ENCODE results near the gene CYB561D1. TPM values are rescaled to one million over a fixed set of nuclear protein-coding genes. Genes with fewer than 3 reads are reported as not detected.
"Not testable (repeated sequence)": the region's sequence is repeated elsewhere in the genome, so short reads cannot be mapped to it uniquely, and the experiment has no call there.

Gene CYB561D1, protein sequence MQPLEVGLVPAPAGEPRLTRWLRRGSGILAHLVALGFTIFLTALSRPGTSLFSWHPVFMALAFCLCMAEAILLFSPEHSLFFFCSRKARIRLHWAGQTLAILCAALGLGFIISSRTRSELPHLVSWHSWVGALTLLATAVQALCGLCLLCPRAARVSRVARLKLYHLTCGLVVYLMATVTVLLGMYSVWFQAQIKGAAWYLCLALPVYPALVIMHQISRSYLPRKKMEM
- 7.2 TPM for polyA plus RNA-seq
- long read RNA-seq, donor 1, result 0 reads
- long read RNA-seq, donor 2, result 0 reads
- long read RNA-seq, donor 3, result 0 reads
- long read RNA-seq, donor 4, result 0 reads
- long read RNA-seq, donor 5, partial matches to known transcripts, result 0 of 1 reads
- long read RNA-seq, donor 5, other reads (novel, unspliced or antisense), result 0 of 1 reads
- long read RNA-seq, donor 6, partial matches to known transcripts, result 0 of 1 reads
- long read RNA-seq, donor 6, other reads (novel, unspliced or antisense), result 0 of 1 reads
- long read RNA-seq, donor 7, result 0 reads
- long read RNA-seq, donor 8, result 0 reads
- long read RNA-seq, donor 9, partial matches to known transcripts, result 0 of 1 reads
- long read RNA-seq, donor 9, other reads (novel, unspliced or antisense), result 0 of 1 reads
- long read RNA-seq, donor 10, result 0 reads
- long read RNA-seq, donor 11, partial matches to known transcripts, result 0 of 1 reads
- long read RNA-seq, donor 11, other reads (novel, unspliced or antisense), result 0 of 1 reads

DNA sequence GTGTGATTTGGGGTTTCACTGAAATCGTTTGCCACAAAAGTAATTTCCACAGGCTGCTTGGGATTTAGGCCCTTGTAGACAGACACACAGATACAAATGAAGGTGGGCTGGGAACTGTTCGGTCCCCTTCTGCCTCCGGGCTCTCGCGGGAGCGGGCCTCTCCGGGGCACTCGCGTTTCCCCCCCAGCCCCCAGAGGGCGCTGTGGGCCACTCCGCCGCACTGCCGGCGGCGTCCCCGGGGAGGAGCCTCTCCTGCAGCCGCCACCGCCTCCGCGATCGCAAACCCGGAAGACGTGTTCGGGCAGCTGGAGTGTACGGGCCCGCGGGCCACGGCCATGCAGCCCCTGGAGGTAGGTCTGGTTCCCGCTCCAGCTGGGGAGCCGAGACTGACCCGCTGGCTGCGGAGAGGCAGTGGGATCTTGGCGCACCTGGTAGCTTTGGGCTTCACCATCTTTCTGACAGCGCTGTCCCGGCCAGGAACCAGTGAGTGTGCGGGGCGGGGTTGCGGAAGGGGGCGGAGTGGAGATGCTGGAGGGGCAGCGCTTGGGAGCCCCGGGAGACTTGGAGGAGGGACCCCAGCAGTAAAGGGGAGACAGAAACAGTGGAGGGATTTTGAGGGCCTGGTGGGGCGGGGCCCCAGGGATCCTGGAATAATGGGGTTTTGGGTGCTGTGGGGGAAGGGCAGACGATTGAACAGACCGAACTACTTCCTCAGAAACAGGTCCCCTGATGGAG lies at the start of gene CYB561D1:
TSS of gene CYB561D1 (plus strand) at position 290 of the 735 bp plus-strand sequence. CDS start at position 336, 46 bp downstream.
- no CpG with 5 or more reads among the region's 44 CpGs for WGBS (ENCODE audit: insufficient coverage, low lambda C conversion rate)
- no peaks in the 10 kb centered on the region for H3K27me3 ChIP-seq (ENCODE audit: control insufficient read depth, insufficient read depth, low read length)
- H3K4me1 ChIP-seq (ENCODE audit: control insufficient read depth, insufficient read depth, low read length), result peaks cover 19% of the 10 kb centered on the region
- peaks cover 53% of the 10 kb centered on the region for H3K36me3 ChIP-seq (ENCODE audit: control insufficient read depth, insufficient read depth, low read length)
- peak; percentile 81 to 90 for DNase-seq
- peak within 1 kb of the TSS; percentile 51 for H3K27ac ChIP-seq (ENCODE audit: low read length)
- H3K9me3 ChIP-seq (ENCODE audit: control insufficient read depth, low read depth, low read length), result no peaks in the 10 kb centered on the region
- H3K4me3 ChIP-seq (ENCODE audit: low read length), result peak within 1 kb of the TSS; percentile 99

DNA sequence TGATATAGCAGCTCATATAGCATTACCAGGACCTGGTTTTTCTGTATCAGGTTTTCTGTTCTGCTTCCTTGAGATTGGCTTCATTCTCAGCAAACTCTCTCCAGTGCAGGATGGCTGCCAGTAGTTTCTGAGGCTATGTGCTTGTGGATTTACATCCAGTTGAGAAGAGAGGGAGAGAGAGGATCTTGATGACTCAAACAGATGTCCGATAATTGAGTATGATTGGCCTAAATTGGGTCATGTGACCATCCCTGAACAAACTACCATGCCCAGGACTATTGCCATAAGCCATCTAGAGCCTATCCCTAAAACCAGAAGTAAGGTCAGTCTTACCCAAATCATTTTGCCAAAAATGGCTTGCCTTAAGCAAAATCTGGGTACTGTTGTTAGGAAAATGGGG lies 49.5 kb upstream of the CYB561D1 start:
- Histone ChIP-seq H3K27ac (ENCODE audit: low read length) (no peak overlapping the region), H3K36me3 (ENCODE audit: control insufficient read depth, insufficient read depth, low read length) (no peaks in the 10 kb centered on the region), H3K4me3 (ENCODE audit: low read length) (no peak overlapping the region), H3K4me1 (ENCODE audit: control insufficient read depth, insufficient read depth, low read length) (no peaks in the 10 kb centered on the region), H3K9me3 (ENCODE audit: control insufficient read depth, low read depth, low read length) (no peaks in the 10 kb centered on the region), H3K27me3 (ENCODE audit: control insufficient read depth, insufficient read depth, low read length) (peaks cover 26% of the 10 kb centered on the region)
- DNase-seq, result no peak
- no CpG with 5 or more reads among the region's 1 CpG for WGBS (ENCODE audit: insufficient coverage, low lambda C conversion rate)

GRCh38 chr1:109445949-109446695 lies 47.8 kb upstream of the CYB561D1 start:
- H3K27me3 ChIP-seq (ENCODE audit: control insufficient read depth, insufficient read depth, low read length), result peaks cover 30% of the 10 kb centered on the region
- H3K4me3 ChIP-seq (ENCODE audit: low read length); H3K36me3 ChIP-seq (ENCODE audit: control insufficient read depth, insufficient read depth, low read length); H3K4me1 ChIP-seq (ENCODE audit: control insufficient read depth, insufficient read depth, low read length); H3K9me3 ChIP-seq (ENCODE audit: control insufficient read depth, low read depth, low read length); H3K27ac ChIP-seq (ENCODE audit: low read length); DNase-seq: not testable (repeated sequence)
- WGBS (ENCODE audit: insufficient coverage, low lambda C conversion rate), result 55% methylated on average over 3 of the region's 11 CpGs

DNA sequence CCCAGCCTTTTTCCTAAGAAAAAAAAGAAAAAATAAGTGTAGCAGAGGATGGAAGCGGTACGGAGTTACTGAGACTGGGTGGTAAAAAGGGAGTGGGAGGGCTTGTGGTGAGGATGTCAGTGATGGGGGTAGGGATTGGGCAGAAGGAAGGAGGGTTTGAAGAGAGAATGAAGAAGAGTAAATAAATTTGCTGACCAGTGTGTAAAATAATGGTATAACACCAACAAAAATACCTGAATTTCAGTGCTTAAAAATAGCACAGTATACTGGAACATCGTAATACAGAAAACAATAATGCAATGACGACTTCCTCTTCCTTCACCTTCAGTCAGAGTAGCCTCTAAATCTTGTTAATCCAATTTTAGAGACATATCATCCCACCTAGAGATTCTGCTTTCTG lies 46.4 kb upstream of the CYB561D1 start:
- Histone ChIP-seq H3K36me3 (ENCODE audit: control insufficient read depth, insufficient read depth, low read length) (no peaks in the 10 kb centered on the region), H3K27me3 (ENCODE audit: control insufficient read depth, insufficient read depth, low read length) (peaks cover 32% of the 10 kb centered on the region), H3K4me3 (ENCODE audit: low read length) (no peak overlapping the region), H3K9me3 (ENCODE audit: control insufficient read depth, low read depth, low read length) (no peaks in the 10 kb centered on the region), H3K27ac (ENCODE audit: low read length) (no peak overlapping the region), H3K4me1 (ENCODE audit: control insufficient read depth, insufficient read depth, low read length) (no peaks in the 10 kb centered on the region)
- WGBS (ENCODE audit: insufficient coverage, low lambda C conversion rate), result 82% methylated on average over 4 of the region's 4 CpGs
- DNase-seq, result no peak

DNA sequence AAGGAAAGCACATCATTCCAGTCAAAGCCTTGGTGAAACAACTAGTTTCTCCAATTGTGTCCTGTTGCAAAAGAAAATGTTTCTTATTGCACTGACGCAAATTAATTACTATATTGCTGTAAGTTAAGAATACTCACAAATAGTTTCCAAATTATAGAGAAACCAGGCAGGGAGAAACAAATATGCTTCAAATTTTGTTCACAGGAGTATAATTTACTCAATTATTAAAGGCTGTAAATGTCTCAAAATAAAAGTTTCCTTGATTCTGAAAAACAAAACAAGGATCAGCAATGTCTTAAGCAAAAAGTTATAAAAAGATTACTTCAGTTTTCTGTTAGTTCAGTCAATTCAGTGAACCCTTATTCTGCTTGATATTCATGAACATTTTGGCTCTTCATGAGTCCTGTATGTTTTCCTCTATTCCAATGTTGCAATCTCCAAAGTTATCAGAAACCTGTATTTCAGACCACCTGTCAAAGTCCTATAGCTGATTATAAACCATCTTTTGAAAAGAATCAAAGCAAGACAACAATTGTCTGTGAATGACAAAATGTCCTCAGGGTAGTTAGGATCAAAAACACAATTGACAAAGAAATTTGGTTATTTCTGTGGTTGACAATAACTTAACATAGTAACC lies 39.3 kb upstream of the CYB561D1 start:
- Histone ChIP-seq H3K36me3 (ENCODE audit: control insufficient read depth, insufficient read depth, low read length) (no peaks in the 10 kb centered on the region), H3K4me1 (ENCODE audit: control insufficient read depth, insufficient read depth, low read length) (no peaks in the 10 kb centered on the region), H3K27me3 (ENCODE audit: control insufficient read depth, insufficient read depth, low read length) (peaks cover 8% of the 10 kb centered on the region), H3K9me3 (ENCODE audit: control insufficient read depth, low read depth, low read length) (no peaks in the 10 kb centered on the region), H3K27ac (ENCODE audit: low read length) (no peak overlapping the region), H3K4me3 (ENCODE audit: low read length) (no peak overlapping the region)
- no CpG with 5 or more reads among the region's 1 CpG for WGBS (ENCODE audit: insufficient coverage, low lambda C conversion rate)
- DNase-seq, result no peak

- DNase-seq, result no peak
- H3K4me1 ChIP-seq (ENCODE audit: control insufficient read depth, insufficient read depth, low read length), result no peaks in the 10 kb centered on the region
- WGBS (ENCODE audit: insufficient coverage, low lambda C conversion rate), result 100% methylated on average over 2 of the region's 4 CpGs
Measured at GRCh38 chr1:109457819-109458218, 36.1 kb upstream of the CYB561D1 start.

GRCh38 chr1:109466125-109466451 lies 27.8 kb upstream of the CYB561D1 start:
- peaks cover 5% of the 10 kb centered on the region for H3K9me3 ChIP-seq (ENCODE audit: control insufficient read depth, low read depth, low read length)
- no peak overlapping the region for H3K27ac ChIP-seq (ENCODE audit: low read length)
- H3K4me1 ChIP-seq (ENCODE audit: control insufficient read depth, insufficient read depth, low read length), result peaks cover 4% of the 10 kb centered on the region
- peaks cover 80% of the 10 kb centered on the region for H3K27me3 ChIP-seq (ENCODE audit: control insufficient read depth, insufficient read depth, low read length)
- H3K4me3 ChIP-seq (ENCODE audit: low read length), result peak overlapping the region; percentile 7
- 0% methylated on average over 1 of the region's 24 CpGs for WGBS (ENCODE audit: insufficient coverage, low lambda C conversion rate)
- H3K36me3 ChIP-seq (ENCODE audit: control insufficient read depth, insufficient read depth, low read length), result no peaks in the 10 kb centered on the region
- no peak for DNase-seq

More at GRCh38 chr1:109457819-109458218, 36.1 kb upstream of the CYB561D1 start:
- Histone ChIP-seq H3K27me3 (ENCODE audit: control insufficient read depth, insufficient read depth, low read length) (peaks cover 18% of the 10 kb centered on the region), H3K9me3 (ENCODE audit: control insufficient read depth, low read depth, low read length) (no peaks in the 10 kb centered on the region), H3K36me3 (ENCODE audit: control insufficient read depth, insufficient read depth, low read length) (no peaks in the 10 kb centered on the region), H3K4me3 (ENCODE audit: low read length) (no peak overlapping the region), H3K27ac (ENCODE audit: low read length) (no peak overlapping the region)

- no CpG with 5 or more reads among the region's 88 CpGs for WGBS (ENCODE audit: insufficient coverage, low lambda C conversion rate)
- H3K27me3 ChIP-seq (ENCODE audit: control insufficient read depth, insufficient read depth, low read length), result peaks cover 80% of the 10 kb centered on the region
- peak in 1 of 2 donors; percentile 24 for DNase-seq
- no peaks in the 10 kb centered on the region for H3K36me3 ChIP-seq (ENCODE audit: control insufficient read depth, insufficient read depth, low read length)
- H3K27ac ChIP-seq (ENCODE audit: low read length), result no peak within 1 kb of the TSS
- peaks cover 4% of the 10 kb centered on the region for H3K4me1 ChIP-seq (ENCODE audit: control insufficient read depth, insufficient read depth, low read length)
- peak within 1 kb of the TSS; percentile 17 for H3K4me3 ChIP-seq (ENCODE audit: low read length)
- peaks cover 5% of the 10 kb centered on the region for H3K9me3 ChIP-seq (ENCODE audit: control insufficient read depth, low read depth, low read length)
Measured at GRCh38 chr1:109466452-109467300, 27.2 kb upstream of the CYB561D1 start, which contains the start of gene SYPL2. TSS of gene SYPL2 (plus strand) at chr1:109466546. CDS start at chr1:109466844, 298 bp downstream.

DNA sequence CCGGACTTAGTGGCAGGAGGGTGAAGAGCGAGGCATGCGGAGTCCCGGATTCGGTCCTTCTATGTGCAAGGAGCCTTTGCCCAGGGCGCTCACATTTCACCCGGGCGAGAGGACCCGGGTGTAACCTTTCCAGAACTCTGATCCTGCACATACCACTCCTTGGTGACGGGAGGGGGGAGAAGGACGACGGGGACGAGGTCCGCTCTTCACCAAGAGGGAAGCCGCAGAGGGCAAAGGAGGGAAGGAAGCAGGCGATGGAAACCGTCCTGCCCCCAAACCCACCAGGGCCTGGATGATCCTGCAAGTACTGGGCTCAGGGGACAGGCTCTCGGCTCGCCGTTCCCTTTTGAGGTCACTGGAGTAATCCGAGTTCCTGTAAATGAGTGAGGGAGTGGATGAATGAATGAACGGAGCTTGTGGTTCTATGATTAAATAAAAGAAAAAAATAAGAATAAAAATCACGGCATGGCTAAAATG lies 26.6 kb upstream of the CYB561D1 start:
- DNase-seq, result no peak
- H3K9me3 ChIP-seq (ENCODE audit: control insufficient read depth, low read depth, low read length), result peaks cover 5% of the 10 kb centered on the region
- H3K27ac ChIP-seq (ENCODE audit: low read length), result no peak overlapping the region
- H3K36me3 ChIP-seq (ENCODE audit: control insufficient read depth, insufficient read depth, low read length), result no peaks in the 10 kb centered on the region
- peaks cover 4% of the 10 kb centered on the region for H3K4me1 ChIP-seq (ENCODE audit: control insufficient read depth, insufficient read depth, low read length)
- peaks cover 82% of the 10 kb centered on the region for H3K27me3 ChIP-seq (ENCODE audit: control insufficient read depth, insufficient read depth, low read length)
- 38% methylated on average over 2 of the region's 23 CpGs for WGBS (ENCODE audit: insufficient coverage, low lambda C conversion rate)
- no peak overlapping the region for H3K4me3 ChIP-seq (ENCODE audit: low read length)
